Measurements from ENCODE around the gene USP48. TPM values are rescaled to one million over a fixed set of nuclear protein-coding genes. Genes with fewer than 3 reads are reported as not detected.

USP48 gene
- total RNA-seq, 3 donors from 2014 or later, result 39.1 to 70.6 (median 52.2) TPM

- no peak for TF ChIP-seq CTCF (IDR thresholded peaks at IDR 0.05)
- H3K4me3 ChIP-seq, result no peak overlapping the region
- ATAC-seq (no peak), DNase-seq (no peak)
- intact Hi-C loops (cut with DNase I, micrococcal nuclease), result no loop called here
- H3K4me1 ChIP-seq (ENCODE audit: low read depth), result no peaks in the 10 kb centered on the region
- H3K36me3 ChIP-seq (ENCODE audit: low read depth), result no peaks in the 10 kb centered on the region
- H3K9me3 ChIP-seq, result no peaks in the 10 kb centered on the region
These were observed 139.3 kb downstream of the USP48 start for GRCh38 chr1:21643624-21644023.

- ATAC-seq, result no peak
- no peaks in the 10 kb centered on the region for H3K9me3 ChIP-seq
- intact Hi-C loops (cut with DNase I, micrococcal nuclease), result no loop called here
- no peaks in the 10 kb centered on the region for H3K4me1 ChIP-seq (ENCODE audit: low read depth)
- H3K36me3 ChIP-seq (ENCODE audit: low read depth), result no peaks in the 10 kb centered on the region
- H3K4me3 ChIP-seq, result no peak overlapping the region
- DNase-seq, result no peak
- no peak for TF ChIP-seq CTCF (IDR thresholded peaks at IDR 0.05)
These were observed 140.8 kb downstream of the USP48 start for GRCh38 chr1:21641967-21642739.

- no peaks in the 10 kb centered on the region for H3K4me1 ChIP-seq (ENCODE audit: low read depth)
- ATAC-seq (no peak), DNase-seq (no peak)
- TF ChIP-seq CTCF (IDR thresholded peaks at IDR 0.05), result no peak
- no peaks in the 10 kb centered on the region for H3K9me3 ChIP-seq
- H3K4me3 ChIP-seq, result no peak overlapping the region
- intact Hi-C loops (cut with DNase I, micrococcal nuclease), result no loop called here
- H3K36me3 ChIP-seq (ENCODE audit: low read depth), result no peaks in the 10 kb centered on the region
These were observed 141.4 kb downstream of the USP48 start for GRCh38 chr1:21641537-21641936.

- Histone ChIP-seq H3K4me3 (no peak overlapping the region), H3K9me3 (no peaks in the 10 kb centered on the region), H3K36me3 (ENCODE audit: low read depth) (no peaks in the 10 kb centered on the region), H3K4me1 (ENCODE audit: low read depth) (no peaks in the 10 kb centered on the region)
- no peak for TF ChIP-seq CTCF (IDR thresholded peaks at IDR 0.05)
- ATAC-seq, result no peak
- no peak for DNase-seq
- intact Hi-C loops (cut with DNase I, micrococcal nuclease), result no loop called here
These were observed 141.9 kb downstream of the USP48 start for GRCh38 chr1:21641076-21641475.

- Histone ChIP-seq H3K4me3 (no peak overlapping the region), H3K9me3 (no peaks in the 10 kb centered on the region), H3K4me1 (ENCODE audit: low read depth) (no peaks in the 10 kb centered on the region), H3K36me3 (ENCODE audit: low read depth) (no peaks in the 10 kb centered on the region)
- intact Hi-C loops (cut with DNase I, micrococcal nuclease), result no loop called here
- DNase-seq, result no peak
- ATAC-seq, result no peak
- TF ChIP-seq CTCF (IDR thresholded peaks at IDR 0.05), result no peak
These were observed 142.3 kb downstream of the USP48 start for GRCh38 chr1:21640653-21641052.
